Measurements from ENCODE around the gene RPS6KA5.
A peak's percentile ranks its signal among the peaks of the same experiment; 100 is the strongest.

RPS6KA5 gene

GRCh38 chr14:91067186-91067585, 6.7 kb upstream of the RPS6KA5 start:
- Histone ChIP-seq H3K4me3 (replicated peaks; ENCODE audit: insufficient read depth, low read length) (no peak overlapping the region), H3K27me3 (ENCODE audit: insufficient read depth, poor library complexity, severe bottlenecking) (no peaks in the 10 kb centered on the region), H3K27ac (replicated peaks) (no peak overlapping the region)
- TF ChIP-seq POLR2AphosphoS5 (IDR thresholded peaks at IDR 0.05; ENCODE audit: low read depth) = no peak
- no peak for TF ChIP-seq SPI1 (IDR thresholded peaks at IDR 0.05; ENCODE audit: borderline replicate concordance, low read depth)
- no peak for TF ChIP-seq REST (IDR thresholded peaks at IDR 0.05; ENCODE audit: insufficient replicate concordance, low read depth)
- TF ChIP-seq GABPA (IDR thresholded peaks at IDR 0.05; ENCODE audit: low read depth) = no peak
- no peak for TF ChIP-seq CTCF (IDR thresholded peaks at IDR 0.05; ENCODE audit: insufficient read depth, low read length)
- DNase-seq (ENCODE audit: low read depth in 1 of 2, low spot score in 1 of 2) = no peak

- TF ChIP-seq CTCF (IDR thresholded peaks at IDR 0.05; ENCODE audit: insufficient read depth, low read length) = no peak
- TF ChIP-seq REST (IDR thresholded peaks at IDR 0.05; ENCODE audit: insufficient replicate concordance, low read depth) = no peak
- no peak for TF ChIP-seq POLR2AphosphoS5 (IDR thresholded peaks at IDR 0.05; ENCODE audit: low read depth)
- no peak for TF ChIP-seq SPI1 (IDR thresholded peaks at IDR 0.05; ENCODE audit: borderline replicate concordance, low read depth)
- TF ChIP-seq GABPA (IDR thresholded peaks at IDR 0.05; ENCODE audit: low read depth) = no peak
- Histone ChIP-seq H3K27ac (replicated peaks) (no peak overlapping the region), H3K4me3 (replicated peaks; ENCODE audit: insufficient read depth, low read length) (no peak overlapping the region), H3K27me3 (ENCODE audit: insufficient read depth, poor library complexity, severe bottlenecking) (no peaks in the 10 kb centered on the region)
- DNase-seq (ENCODE audit: low read depth in 1 of 2, low spot score in 1 of 2) = no peak
Measured at GRCh38 chr14:91065266-91065665, 4.8 kb upstream of the RPS6KA5 start.

- peak overlapping the region; percentile 73 for H3K27ac ChIP-seq (replicated peaks)
- TF ChIP-seq GABPA (IDR thresholded peaks at IDR 0.05; ENCODE audit: low read depth) = peak; percentile 56; the same call in 1 of the 2 replicates
- no peak for TF ChIP-seq REST (IDR thresholded peaks at IDR 0.05; ENCODE audit: insufficient replicate concordance, low read depth)
- peak; percentile 60; the same call in 1 of the 2 replicates for TF ChIP-seq SPI1 (IDR thresholded peaks at IDR 0.05; ENCODE audit: borderline replicate concordance, low read depth)
- TF ChIP-seq POLR2AphosphoS5 (IDR thresholded peaks at IDR 0.05; ENCODE audit: low read depth) = no peak
- DNase-seq (ENCODE audit: low read depth in 1 of 2, low spot score in 1 of 2) = peak; percentile 86 to 89
- no peak overlapping the region for H3K4me3 ChIP-seq (replicated peaks; ENCODE audit: insufficient read depth, low read length)
- H3K27me3 ChIP-seq (ENCODE audit: insufficient read depth, poor library complexity, severe bottlenecking) = no peaks in the 10 kb centered on the region
Measured at GRCh38 chr14:91063119-91063518, 2.7 kb upstream of the RPS6KA5 start.

Data from HL-60 (cell line).